Activated CD8-positive, alpha-beta memory T cell treated with anti-CD3 and anti-CD28 coated beads, Interleukin-2, amount 50 U/mL, for 24 hours (primary cell): ENCODE measurements around the gene NELFB.
"Not testable (repeated sequence)": the region's sequence is repeated elsewhere in the genome, so short reads cannot be mapped to it uniquely, and the experiment has no call there.

Experiments
- DNase-seq: peaks from one replicate; pipeline ENCODE4 v3.0.0-alpha.2; 2020; ENCODE audit errors: extremely low read depth

Gene NELFB

DNA sequence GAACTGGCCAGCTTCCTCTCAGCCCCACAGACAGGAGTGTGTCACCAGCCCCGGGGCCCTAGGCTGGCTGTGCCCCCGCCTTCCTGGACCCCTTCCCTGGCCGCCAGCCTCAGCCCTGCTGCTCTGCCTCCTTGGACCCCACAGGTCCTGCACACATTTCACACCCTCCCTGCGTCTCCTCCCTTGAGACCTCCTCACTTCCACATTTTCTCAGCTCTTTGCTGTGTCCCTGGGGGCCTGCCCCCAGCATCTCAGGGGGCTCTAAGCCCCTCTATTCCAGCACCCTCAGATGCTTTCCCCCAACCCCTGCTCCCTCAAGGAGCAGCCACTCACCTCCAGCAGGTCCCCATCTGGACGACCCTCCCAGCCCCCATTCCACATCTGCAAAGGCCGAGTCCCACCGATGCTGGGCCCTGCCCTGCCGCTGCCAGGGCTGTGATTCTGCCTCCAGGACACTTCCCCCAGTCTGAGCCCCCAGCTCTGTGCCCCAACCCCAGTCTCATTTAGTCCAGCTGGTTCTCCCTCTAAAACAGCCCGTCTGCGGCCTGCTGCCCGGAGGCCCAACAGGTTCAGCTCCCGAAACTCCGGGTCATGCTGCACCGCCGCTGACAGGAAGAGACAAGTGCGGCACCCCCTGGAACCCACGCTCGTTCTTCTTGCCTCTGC is 20.2 kb upstream of the NELFB start:
- no peak for DNase-seq

- no peak for DNase-seq
Measured at GRCh38 chr9:137235424-137236237, 19.5 kb upstream of the NELFB start.

DNA sequence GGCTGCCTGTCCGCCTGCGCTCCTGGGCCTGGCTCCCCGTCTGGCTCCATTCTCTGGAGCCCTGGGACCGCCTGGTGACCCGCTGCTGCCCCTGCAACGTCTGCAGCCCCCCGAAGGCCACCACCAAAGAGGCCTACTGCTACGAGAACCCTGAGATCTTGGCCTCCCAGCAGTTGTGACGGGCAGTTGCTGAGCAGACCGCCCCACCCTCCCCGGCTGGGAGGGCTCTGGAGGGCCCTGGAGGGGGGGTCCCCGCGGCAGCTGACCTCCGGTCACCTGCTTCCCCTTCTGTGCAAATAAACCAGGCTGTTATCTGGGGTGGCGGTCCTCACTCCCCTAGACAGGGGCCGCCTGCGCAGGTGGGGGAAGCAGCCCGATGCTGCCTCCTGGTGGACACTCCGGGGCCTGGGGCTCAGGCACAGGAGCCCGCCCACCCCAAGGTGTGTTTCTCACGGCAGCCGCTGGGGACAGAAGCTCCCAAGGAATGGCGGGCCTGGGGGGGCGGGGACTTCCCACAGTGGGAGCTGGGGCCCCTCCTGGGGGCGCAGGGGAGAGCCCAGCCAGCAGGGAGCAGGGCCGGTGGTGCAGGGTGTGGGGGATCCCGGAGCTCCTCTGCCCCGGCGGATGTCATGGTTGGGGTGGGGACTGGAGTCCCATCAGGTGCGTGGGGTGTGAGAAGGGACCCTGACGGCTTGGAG is 18.7 kb upstream of the NELFB start:
- peak; percentile 72 for DNase-seq

- DNase-seq: no peak
Measured at GRCh38 chr9:137236936-137237421, 18.1 kb upstream of the NELFB start.

GRCh38 chr9:137237759-137238726 is 17.1 kb upstream of the NELFB start:
- DNase-seq: no peak

GRCh38 chr9:137239541-137240200 is 15.5 kb upstream of the NELFB start:
- DNase-seq: not testable (repeated sequence)

DNA sequence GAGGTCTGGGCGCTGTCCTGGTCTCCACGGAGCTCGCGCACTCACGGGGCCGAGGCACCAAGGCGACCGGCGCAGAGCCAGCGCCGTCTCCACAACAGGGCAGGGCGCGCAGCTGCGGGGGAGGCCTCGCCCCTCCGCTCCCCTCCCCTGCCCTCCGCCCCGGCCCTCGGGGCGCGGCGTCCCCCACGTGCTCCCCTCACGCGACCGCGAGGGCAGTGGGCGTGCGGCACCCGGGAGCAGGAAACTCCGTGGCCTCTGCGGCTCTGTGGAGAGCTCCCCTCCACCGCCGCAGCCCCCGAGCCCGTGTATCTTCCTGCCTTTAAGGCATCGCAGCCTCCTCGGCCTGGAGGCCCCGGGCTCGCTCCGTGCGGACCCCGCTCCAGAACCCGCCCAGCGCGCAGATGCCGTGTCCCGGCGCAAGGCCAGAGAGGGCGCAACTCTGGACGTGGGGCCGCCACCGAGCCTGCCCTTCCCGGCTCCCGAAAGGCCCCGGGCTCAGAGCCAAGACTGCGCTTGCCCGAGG is 14.7 kb upstream of the NELFB start:
- peak; percentile 32 for DNase-seq

- DNase-seq: peak; percentile 97
Measured at GRCh38 chr9:137240841-137241489, 14.2 kb upstream of the NELFB start, which contains the start of gene TUBB4B. TSS of gene TUBB4B (plus strand) at chr9:137241287. CDS start at chr9:137241361, 74 bp downstream.

DNA sequence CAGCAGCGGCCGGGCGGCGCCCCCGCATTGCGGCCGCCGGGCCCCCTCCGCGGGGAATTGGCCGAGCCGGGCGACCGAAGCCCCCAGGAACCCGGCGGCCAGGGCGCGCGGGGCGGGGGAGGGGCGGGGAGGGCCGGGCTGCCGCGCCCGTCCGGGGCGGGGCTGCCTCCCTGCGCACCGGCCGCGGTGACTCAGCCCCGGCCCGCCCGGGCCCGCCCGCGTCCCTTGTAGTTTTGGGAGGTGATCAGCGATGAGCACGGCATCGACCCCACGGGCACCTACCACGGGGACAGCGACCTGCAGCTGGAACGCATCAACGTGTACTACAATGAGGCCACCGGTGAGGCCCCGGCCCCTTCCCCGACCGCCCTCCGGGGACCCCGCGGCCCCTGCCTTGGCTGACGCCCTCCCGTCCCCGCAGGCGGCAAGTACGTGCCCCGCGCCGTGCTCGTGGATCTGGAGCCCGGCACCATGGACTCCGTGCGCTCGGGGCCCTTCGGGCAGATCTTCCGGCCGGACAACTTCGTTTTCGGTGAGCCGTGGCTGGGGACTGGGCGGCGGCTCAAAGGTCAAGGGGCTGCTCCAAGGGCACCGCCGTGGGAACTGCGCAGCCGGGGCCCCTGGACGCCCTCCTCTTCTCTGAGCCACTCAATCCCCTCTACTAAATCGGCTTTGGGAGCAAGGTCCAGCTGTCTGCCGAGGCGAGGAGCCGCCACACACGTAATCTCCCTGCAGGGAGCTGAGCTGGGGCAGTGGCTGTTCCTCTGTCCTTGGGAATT is 13.4 kb upstream of the NELFB start:
- DNase-seq: no peak

DNA sequence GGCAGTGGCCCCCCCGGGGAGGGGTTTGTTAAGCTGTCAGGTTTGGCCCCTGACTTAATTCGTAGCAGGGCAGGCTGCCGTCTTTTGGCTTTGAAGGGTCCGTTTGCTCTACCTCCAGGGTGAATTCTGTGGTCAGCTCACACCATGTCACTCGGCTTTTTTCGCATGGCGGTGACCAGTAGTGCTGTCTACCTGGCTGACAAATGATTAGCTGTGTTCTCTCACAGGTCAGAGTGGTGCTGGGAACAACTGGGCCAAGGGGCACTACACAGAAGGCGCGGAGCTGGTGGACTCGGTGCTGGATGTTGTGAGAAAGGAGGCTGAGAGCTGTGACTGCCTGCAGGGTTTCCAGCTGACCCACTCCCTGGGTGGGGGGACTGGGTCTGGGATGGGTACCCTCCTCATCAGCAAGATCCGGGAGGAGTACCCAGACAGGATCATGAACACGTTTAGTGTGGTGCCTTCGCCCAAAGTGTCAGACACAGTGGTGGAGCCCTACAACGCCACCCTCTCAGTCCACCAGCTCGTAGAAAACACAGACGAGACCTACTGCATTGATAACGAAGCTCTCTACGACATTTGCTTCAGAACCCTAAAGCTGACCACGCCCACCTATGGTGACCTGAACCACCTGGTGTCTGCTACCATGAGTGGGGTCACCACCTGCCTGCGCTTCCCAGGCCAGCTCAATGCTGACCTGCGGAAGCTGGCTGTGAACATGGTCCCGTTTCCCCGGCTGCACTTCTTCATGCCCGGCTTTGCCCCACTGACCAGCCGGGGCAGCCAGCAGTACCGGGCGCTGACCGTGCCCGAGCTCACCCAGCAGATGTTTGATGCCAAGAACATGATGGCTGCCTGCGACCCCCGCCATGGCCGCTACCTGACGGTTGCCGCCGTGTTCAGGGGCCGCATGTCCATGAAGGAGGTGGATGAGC is 12.6 kb upstream of the NELFB start:
- no peak for DNase-seq

DNA sequence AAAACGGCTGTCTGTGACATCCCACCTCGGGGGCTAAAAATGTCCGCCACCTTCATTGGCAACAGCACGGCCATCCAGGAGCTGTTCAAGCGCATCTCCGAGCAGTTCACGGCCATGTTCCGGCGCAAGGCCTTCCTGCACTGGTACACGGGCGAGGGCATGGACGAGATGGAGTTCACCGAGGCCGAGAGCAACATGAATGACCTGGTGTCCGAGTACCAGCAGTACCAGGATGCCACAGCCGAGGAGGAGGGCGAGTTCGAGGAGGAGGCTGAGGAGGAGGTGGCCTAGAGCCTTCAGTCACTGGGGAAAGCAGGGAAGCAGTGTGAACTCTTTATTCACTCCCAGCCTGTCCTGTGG is 11.9 kb upstream of the NELFB start:
- DNase-seq: not testable (repeated sequence)

DNA sequence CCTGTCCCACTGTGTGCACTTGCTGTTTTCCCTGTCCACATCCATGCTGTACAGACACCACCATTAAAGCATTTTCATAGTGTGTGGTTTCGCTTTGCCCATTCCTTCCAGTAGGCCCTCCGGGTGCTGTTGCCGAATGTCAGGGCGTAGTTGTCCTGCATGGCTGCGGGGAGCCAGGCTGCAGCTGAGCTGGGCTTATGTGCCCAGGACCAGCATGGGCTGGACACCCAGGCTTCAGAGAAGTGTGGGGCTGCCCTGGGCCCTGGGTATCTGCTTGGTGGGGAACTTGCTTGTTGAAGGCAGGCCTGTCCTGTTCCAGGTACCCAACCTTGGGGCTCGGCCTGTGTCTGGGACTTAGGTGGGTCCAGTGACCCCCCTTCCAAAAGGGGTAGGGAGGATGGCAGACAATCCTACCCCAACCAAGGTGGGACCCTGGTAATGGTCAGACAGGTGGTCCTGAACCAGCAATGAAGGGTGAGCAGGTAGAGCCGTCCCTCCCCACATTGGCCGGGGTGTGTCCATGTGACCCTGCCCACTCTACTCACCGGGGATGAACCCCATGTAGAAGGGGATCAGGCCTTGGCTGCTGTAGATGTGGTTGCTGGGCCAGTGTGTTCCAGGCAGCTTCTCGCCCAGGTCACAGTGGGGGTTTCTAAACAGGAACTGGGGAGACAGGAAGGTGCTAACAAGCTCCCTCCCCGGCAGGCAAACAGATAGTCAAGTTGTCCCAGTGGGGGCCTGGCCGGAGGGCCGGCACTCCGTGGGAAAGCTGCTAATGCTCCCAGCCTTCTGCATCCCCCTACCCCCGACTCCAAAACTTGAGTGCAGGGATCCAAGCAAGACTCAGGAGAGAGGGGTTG is 11.3 kb upstream of the NELFB start:
- no peak for DNase-seq

DNA sequence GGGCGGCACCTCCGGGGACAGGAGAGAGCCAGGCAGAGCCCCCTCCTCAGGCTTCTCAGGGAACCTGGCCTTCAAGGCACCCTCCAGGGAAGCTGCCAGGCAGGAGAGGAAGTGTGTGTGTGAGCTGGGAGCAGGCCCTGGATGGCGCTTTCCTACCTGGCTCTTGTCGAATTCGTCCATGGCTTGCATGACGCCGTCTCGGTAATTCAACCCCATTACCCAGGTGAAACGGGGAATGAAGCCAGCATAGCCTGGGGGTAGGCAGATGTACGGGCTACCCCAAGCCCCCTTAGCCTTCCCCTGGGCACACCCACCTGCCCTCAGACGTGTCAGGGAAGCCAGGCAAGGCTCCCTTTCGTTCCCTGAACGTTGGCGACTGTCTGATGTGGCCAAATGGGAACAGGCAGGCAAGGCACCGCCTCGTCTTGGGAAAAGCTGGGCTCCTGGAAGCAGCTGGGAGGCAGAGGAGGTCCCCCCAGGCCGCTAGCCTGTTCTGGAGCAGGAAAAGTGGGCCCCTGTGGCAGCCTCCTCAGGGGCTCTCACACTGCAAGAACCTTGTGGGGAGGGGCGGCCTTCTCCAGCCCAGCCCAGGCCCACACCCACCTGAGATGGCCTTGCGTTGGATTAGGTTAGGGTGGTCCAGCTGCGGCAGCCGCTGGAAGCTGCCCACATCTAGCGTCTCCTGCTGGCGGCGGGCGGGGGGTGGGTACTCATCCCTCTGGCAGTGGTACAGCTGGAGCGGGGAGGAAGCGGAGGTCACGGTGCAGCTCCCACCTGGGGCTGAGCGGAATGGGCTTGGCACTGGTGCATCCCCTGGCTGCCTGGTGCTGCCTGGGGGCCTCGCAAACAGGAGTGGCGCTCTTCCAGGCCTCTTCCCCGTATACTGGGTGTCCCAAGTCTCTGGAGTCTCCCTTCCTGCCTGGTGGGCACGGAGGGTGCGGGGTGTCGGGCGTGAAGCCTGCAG is 10.4 kb upstream of the NELFB start:
- DNase-seq: no peak

DNA sequence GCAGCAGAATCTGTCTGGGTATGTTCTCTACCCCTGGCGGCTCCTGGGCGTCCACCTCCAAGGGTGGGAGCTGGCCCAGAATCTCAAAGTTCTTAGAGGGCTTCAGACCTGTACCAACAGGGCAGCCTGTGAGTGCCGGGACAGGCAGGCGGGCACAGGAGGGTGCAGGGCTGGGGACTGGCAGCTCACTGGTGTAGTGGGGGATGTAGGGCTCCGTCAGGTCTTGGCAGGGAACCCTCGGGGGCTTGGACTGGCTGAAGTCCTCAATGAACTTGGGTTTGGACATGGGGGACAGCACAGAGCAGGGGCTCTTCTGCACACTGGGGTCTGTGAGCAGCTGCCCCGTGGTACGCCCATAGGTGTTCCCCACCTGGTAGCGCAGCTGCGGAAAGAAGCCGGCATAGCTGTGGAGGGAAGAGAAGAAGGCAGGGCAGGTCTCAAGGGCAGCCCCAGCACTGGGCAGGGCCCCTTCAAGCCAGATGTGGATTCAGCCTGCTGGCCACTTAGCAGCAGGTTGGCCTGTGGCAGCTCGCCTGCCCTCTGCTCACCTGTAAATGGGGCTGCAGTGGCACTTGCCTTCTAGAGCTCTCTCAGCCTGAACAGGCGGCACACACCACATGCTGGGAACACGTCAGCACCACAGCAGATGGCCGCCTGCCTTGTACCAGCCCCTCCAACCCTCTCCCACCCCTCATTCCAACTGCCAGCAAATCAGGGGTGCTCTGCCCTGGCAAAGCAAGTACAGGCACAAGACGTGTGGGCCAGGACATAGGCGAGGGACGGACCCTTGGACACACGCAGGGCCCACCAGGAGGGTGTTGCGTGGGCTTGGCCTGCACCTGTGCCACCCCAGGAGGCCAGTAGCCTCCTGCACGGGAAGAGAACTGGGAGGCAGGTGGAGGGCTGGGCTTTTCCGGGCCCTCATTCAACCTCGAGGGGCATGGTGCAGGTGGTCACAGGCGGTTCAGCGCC is 9.4 kb upstream of the NELFB start:
- no peak for DNase-seq
